GM12891 (cell line): ENCODE measurements around the gene PDE12.

Source experiments
- PAX5 ChIP-seq: IDR thresholded peaks from 2 replicates; pipeline ENCODE4 v1.6.1; 2011; ENCODE audit warnings: low read length, moderate library complexity, mild to moderate bottlenecking; ENCODE audit not compliant: insufficient read depth, severe bottlenecking
- POLR2A ChIP-seq: IDR thresholded peaks from 2 replicates; pipeline ENCODE4 v1.6.1; 2011; ENCODE audit warnings: low read depth, low read length, control low read depth
- POLR2AphosphoS5 ChIP-seq: IDR thresholded peaks from 2 replicates; pipeline ENCODE4 v1.6.1; 2011; ENCODE audit warnings: low read depth, low read length, control low read depth
- TAF1 ChIP-seq: IDR thresholded peaks from 2 replicates; pipeline ENCODE4 v1.6.1; 2011; ENCODE audit warnings: low read depth, low read length, control low read depth

DNA sequence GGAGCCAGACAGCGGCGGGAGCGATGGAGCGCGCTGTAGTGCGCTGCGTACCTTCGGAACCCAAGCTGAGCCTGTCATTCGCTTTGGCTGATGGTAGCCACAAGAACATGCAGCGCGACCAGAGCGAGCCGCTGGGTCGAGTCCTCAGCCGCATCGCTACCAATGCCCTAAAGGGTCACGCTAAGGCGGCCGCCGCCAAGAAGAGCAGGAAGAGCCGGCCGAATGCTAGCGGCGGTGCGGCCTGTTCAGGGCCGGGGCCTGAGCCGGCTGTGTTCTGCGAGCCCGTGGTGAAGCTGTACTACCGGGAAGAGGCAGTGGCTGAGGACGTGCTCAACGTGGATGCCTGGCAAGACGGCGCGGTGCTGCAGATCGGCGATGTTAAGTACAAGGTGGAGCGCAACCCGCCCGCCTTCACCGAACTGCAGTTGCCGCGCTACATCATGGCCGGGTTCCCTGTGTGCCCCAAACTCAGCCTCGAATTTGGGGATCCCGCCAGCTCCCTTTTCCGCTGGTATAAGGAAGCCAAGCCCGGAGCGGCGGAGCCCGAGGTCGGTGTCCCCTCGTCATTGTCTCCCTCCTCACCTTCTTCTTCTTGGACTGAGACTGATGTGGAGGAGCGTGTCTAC lies 498 bp downstream of the PDE12 start:
- no peak for TF ChIP-seq POLR2AphosphoS5
- no peak for TF ChIP-seq POLR2A
- TF ChIP-seq PAX5: no peak
- TF ChIP-seq TAF1: no peak
